Activated B cell treated with CpG ODN at 0.5 μM for 24 hours (primary cell): ENCODE results near the gene FOXO4. TPM values are rescaled to one million over a fixed set of nuclear protein-coding genes. Genes with fewer than 3 reads are reported as not detected.

ENCODE experiments used
- ATAC-seq: fragments of 200-7000 bp; cut with Tn5 transposase; one replicate; pipeline ENCODE4 v1.10.0; 2021; ENCODE audit warnings: low read depth, mild to moderate bottlenecking, moderate library complexity
- CTCF ChIA-PET: fragments of 350-600 bp; sonication (Branson Sonifier 250); formaldehyde crosslinking; loops from one replicate; lab custom pipeline; 2021; ENCODE audit warnings: antibody characterized with exemption; lab: Charles Lee
- POLR2A ChIA-PET: fragments of 350-600 bp; sonication (Branson Sonifier 250); formaldehyde crosslinking; loops from one replicate; lab custom pipeline; 2021; ENCODE audit warnings: antibody characterized with exemption; lab: Charles Lee
- DNase-seq: peaks from one replicate; pipeline ENCODE4 v3.0.0; 2022
- H3K27ac Mint-ChIP-seq: one replicate; pipeline ENCODE4 v1.8.0; 2020; ENCODE audit warnings: mixed read lengths
- H3K27me3 Mint-ChIP-seq: one replicate; pipeline ENCODE4 v1.8.0; 2021; ENCODE audit warnings: mixed read lengths
- H3K36me3 Mint-ChIP-seq: one replicate; pipeline ENCODE4 v1.8.0; 2021; ENCODE audit warnings: low read depth, mixed read lengths
- H3K4me1 Mint-ChIP-seq: one replicate; pipeline ENCODE4 v1.8.0; 2021; ENCODE audit warnings: mixed read lengths
- H3K4me3 Mint-ChIP-seq: one replicate; pipeline ENCODE4 v1.8.0; 2020; ENCODE audit warnings: mild to moderate bottlenecking, mixed read lengths
- H3K9me3 Mint-ChIP-seq: one replicate; pipeline ENCODE4 v1.8.0; 2020; ENCODE audit warnings: mixed read lengths
- intact Hi-C: fragments of 100-400 bp; cut with micrococcal nuclease; formaldehyde crosslinking; loops from one replicate; pipeline ENCODE4 v1.15.1; 2024
- total RNA-seq: library from RNA; stranded (reverse); gene quantifications from 2 replicates; pipeline ENCODE4 v1.2.3, GENCODE V29; 2022
- TF ChIP-seq, protein P1 (sequence below): fragments of 200-600 bp; IDR thresholded peaks from one replicate; pipeline ENCODE4 v1.8.0; 2022; ENCODE audit warnings: antibody characterized with exemption, mild to moderate bottlenecking

Gene FOXO4
- total RNA-seq, 1 donor from 2014 or later, result 16.1 TPM

DNA sequence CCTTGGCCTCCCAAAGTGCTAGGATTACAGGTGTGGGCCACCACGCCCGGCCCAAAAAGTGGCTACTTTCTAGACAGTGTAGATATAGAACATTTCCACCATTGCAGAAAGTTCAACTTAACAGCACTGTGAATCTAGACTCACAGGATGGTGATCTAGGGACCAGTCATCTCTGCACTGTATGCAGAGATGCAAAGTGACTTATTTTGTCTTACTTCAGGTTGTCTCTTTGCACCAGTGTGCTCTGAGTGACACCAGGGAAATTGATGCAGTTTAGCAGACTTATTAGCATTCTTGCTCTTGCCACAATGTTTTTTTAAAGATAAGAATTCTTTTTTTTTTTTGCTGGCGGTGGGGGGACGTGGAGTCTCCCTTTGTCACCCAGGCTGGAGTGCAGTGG is 12.8 kb upstream of the FOXO4 start:
- Mint-ChIP-seq H3K27ac (no peak overlapping the region), H3K27me3 (no peaks in the 10 kb centered on the region), H3K36me3 (no peaks in the 10 kb centered on the region), H3K4me3 (no peak overlapping the region), H3K4me1 (no peaks in the 10 kb centered on the region), H3K9me3 (no peaks in the 10 kb centered on the region)
- ATAC-seq (no peak), DNase-seq (no peak)
- ChIA-PET POLR2A (interaction anchor here (0.7 kb wide), 1 partner anchor 70 kb away, joined by 3 read pairs; no protein-coding TSS in a partner anchor), CTCF (no interaction called here)
- TF ChIP-seq, protein P1, sequence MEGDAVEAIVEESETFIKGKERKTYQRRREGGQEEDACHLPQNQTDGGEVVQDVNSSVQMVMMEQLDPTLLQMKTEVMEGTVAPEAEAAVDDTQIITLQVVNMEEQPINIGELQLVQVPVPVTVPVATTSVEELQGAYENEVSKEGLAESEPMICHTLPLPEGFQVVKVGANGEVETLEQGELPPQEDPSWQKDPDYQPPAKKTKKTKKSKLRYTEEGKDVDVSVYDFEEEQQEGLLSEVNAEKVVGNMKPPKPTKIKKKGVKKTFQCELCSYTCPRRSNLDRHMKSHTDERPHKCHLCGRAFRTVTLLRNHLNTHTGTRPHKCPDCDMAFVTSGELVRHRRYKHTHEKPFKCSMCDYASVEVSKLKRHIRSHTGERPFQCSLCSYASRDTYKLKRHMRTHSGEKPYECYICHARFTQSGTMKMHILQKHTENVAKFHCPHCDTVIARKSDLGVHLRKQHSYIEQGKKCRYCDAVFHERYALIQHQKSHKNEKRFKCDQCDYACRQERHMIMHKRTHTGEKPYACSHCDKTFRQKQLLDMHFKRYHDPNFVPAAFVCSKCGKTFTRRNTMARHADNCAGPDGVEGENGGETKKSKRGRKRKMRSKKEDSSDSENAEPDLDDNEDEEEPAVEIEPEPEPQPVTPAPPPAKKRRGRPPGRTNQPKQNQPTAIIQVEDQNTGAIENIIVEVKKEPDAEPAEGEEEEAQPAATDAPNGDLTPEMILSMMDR, result no peak
- intact Hi-C loops, result no loop called here

DNA sequence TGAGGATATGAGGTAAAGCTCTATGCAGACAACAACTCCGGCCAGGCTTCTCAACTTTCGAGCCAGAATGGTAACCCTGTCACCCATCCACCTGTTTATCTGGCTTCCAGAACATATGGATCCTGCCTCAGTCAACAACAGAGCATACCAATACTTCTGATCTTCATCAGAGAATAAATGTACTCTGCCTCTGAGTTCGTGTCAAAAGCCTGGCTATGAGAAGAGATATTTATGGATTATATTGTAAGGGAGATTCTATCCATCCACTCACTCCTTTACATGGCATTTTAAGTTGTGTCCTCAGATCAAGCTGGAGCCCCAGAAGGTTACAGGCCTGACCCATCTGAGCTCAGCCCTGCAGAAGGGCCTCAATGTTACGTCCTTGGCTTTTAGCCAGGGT is 9.8 kb upstream of the FOXO4 start:
- DNase-seq (no peak), ATAC-seq (no peak)
- TF ChIP-seq, protein P1, result no peak
- Mint-ChIP-seq H3K36me3 (no peaks in the 10 kb centered on the region), H3K4me3 (no peak overlapping the region), H3K4me1 (no peaks in the 10 kb centered on the region), H3K9me3 (no peaks in the 10 kb centered on the region), H3K27ac (no peak overlapping the region), H3K27me3 (no peaks in the 10 kb centered on the region)
- POLR2A ChIA-PET, result interaction anchor here (0.6 kb wide), 1 partner anchor 123 kb away, joined by 7 read pairs; no protein-coding TSS in a partner anchor
- intact Hi-C loops, result no loop called here
- CTCF ChIA-PET, result no interaction called here

DNA sequence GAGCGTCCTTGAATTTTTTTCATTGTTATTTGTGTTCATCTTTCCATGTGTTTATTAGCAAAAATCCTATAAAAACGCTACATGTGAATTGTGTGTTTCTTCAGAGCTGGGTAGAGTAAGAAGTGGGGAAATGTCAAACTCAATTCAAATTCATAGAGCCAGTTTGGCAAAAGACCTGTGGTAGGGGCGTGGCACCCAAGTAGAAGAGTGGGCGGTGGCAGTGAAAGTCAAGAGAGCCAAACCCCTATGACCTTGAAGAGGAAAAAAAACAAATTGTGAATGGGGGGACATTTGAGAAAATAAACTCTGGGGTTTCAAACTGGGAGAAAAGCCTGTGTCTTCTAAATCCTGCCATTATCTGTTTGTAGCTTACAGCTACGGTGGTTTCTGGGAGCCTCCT is 4.4 kb upstream of the FOXO4 start:
- no peaks in the 10 kb centered on the region for H3K27me3 Mint-ChIP-seq
- no peak overlapping the region for H3K27ac Mint-ChIP-seq
- H3K4me3 Mint-ChIP-seq, result no peak overlapping the region
- DNase-seq, result no peak
- ATAC-seq, result no peak
- intact Hi-C loops, result loop anchor here (10.0 kb wide), 1 partner anchor 956 kb away; the partner anchor contains the start of gene IGBP1
- TF ChIP-seq, protein P1, result no peak
- H3K4me1 Mint-ChIP-seq, result peaks cover 10% of the 10 kb centered on the region
- ChIA-PET POLR2A (no interaction called here), CTCF (no interaction called here)
- H3K9me3 Mint-ChIP-seq, result no peaks in the 10 kb centered on the region
- peaks cover 2% of the 10 kb centered on the region for H3K36me3 Mint-ChIP-seq

DNA sequence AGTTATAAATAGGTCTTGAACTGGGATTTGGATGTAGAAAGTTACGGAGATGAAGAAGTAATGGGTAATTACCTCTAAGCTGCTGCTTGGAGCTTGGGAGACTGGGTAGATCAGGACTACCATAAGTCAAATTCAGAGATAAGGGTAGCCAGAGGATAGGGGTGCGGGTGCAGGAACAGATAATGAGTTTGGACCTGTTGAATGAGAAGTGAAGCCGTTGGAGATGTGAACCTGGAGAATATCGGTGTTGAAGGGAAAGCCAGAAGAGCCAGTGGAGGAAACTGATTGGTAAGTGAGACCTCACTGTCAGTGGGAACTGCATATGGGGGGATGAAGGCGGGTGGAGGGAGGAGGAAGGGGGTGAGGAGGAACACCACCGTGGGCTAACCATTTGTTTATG is 618 bp upstream of the FOXO4 start:
- ATAC-seq, result no peak
- CTCF ChIA-PET, result no interaction called here

More for the DNA sequence above, 618 bp upstream of the FOXO4 start:
- no peak for DNase-seq
- peaks cover 26% of the 10 kb centered on the region for H3K4me1 Mint-ChIP-seq
- intact Hi-C loops, result loop anchor here (1.0 to 10.0 kb wide), 5 partner anchors 23 to 960 kb away; partner anchors contain the start of genes IGBP1, MED12, SNX12 and TAF1
- POLR2A ChIA-PET, result interaction anchor here (0.7 to 4.0 kb wide), 2 partner anchors 11 to 16 kb away, joined by 4 to 36 read pairs; partner anchors contain the start of gene IL2RG
- H3K27me3 Mint-ChIP-seq, result no peaks in the 10 kb centered on the region
- peak overlapping the region; percentile 95 for H3K4me3 Mint-ChIP-seq
- TF ChIP-seq, protein P1, result no peak
- no peak overlapping the region for H3K27ac Mint-ChIP-seq
- H3K9me3 Mint-ChIP-seq, result no peaks in the 10 kb centered on the region
- peaks cover 2% of the 10 kb centered on the region for H3K36me3 Mint-ChIP-seq
